HG02943 (cell line): ENCODE data around the gene TMEM181.
A peak's percentile ranks its signal among the peaks of the same experiment; 100 is the strongest.
"Not testable (repeated sequence)": the region's sequence is repeated elsewhere in the genome, so short reads cannot be mapped to it uniquely, and the experiment has no call there.

Experiments
- ATAC-seq: cut with Tn5 transposase; IDR thresholded peaks from one replicate; pipeline ENCODE4 v1.9.1; 2021; ENCODE audit warnings: mild to moderate bottlenecking, low read depth, moderate library complexity; ENCODE audit not compliant: unreplicated experiment

The TMEM181 gene

GRCh38 chr6:158651981-158652737 is 92.3 kb downstream of the TMEM181 start:
- not testable (repeated sequence) for ATAC-seq

DNA sequence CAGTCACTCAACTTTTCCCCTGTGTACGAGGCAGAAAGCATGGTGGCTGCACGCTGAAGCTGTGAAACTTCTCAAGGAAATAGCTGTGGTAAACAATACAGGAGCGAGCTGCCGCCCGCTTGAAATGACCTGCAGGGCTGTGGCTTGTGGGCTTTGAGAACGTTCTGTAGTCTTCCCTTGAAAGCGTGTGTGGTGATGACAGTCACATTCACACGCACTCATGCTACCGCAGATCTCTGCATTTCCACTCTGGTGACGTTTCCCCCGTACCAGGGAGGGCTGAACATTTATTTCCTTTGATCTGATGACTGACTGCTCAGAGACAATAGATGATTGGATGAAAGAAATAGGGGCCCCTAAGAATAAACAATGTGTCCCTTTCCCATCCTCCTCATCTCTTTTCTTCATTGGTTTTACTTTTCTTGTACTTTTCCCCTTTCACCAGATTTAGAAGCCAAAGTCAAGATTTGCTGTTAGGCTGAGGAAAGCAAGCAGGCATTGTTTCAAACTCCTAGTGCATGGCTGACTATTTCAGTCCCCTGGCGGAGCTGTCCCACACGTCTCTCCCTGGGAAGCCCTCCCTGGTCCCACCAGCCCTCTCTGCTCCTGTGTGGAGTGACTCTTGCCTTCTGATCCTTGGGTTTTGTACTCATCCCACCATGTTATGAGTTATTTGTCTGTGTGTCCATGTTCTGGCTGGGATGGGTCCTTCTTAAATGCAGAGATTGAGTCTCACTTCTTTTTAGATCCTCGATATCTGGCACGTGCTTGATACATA is 93.9 kb downstream of the TMEM181 start:
- peak; percentile 51 for ATAC-seq

DNA sequence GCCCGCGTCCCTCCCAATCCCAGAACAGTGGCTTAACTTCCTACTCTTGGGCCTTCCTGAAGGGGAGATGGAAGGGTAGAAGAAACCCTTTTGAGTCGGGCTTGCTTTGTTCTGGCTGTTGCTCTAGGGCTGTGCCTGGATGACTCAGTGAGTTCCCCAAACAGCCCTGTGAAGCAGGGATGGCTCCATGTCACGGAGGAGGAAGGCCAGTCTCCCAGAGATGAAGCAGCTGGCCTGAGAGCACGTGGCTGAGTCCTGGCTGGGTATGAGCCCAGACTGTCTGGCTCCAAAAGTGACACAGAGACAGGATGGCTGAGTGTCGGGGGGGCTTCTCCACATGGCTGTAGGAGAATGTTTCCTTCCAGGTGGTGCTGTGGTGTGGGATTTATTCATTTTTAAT is 94.6 kb downstream of the TMEM181 start:
- ATAC-seq, result no peak

GRCh38 chr6:158654960-158655489 is 95.1 kb downstream of the TMEM181 start:
- no peak for ATAC-seq

- ATAC-seq, result no peak
Observed at GRCh38 chr6:158655569-158656450, 95.9 kb downstream of the TMEM181 start.

- not testable (repeated sequence) for ATAC-seq
Observed at GRCh38 chr6:158656986-158657385, 97.1 kb downstream of the TMEM181 start.

- peak; percentile 74 for ATAC-seq
Observed at GRCh38 chr6:158660333-158660754, 100.5 kb downstream of the TMEM181 start.

DNA sequence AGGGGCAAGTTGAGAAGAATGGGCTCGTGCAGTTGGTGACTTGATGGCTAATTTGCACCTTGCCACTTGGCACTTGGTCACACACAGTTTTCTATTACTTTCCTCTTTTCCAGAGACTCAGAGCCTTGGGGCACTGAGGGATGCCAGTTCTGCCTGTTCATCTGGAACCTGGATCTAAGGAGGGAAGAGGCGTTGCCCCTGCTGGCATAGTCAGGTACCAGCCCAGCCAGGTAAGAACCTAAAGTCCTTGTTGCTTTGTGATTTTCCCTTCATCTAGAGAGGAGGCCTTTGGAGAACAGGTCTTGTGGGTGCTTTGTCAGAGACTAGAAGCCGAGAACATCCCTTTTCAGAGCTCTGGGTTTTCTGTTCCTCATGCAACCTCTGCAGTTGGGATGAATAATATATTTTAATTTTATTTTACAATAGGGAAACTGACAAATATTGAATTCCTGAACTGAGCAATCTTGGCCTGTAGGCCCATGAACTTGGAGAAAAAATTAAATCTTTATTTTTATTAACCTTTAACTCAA is 101.3 kb downstream of the TMEM181 start:
- ATAC-seq, result no peak

- ATAC-seq, result no peak
Observed at GRCh38 chr6:158662607-158662953, 102.7 kb downstream of the TMEM181 start.

- ATAC-seq, result no peak
Observed at GRCh38 chr6:158662954-158663624, 103.2 kb downstream of the TMEM181 start.

DNA sequence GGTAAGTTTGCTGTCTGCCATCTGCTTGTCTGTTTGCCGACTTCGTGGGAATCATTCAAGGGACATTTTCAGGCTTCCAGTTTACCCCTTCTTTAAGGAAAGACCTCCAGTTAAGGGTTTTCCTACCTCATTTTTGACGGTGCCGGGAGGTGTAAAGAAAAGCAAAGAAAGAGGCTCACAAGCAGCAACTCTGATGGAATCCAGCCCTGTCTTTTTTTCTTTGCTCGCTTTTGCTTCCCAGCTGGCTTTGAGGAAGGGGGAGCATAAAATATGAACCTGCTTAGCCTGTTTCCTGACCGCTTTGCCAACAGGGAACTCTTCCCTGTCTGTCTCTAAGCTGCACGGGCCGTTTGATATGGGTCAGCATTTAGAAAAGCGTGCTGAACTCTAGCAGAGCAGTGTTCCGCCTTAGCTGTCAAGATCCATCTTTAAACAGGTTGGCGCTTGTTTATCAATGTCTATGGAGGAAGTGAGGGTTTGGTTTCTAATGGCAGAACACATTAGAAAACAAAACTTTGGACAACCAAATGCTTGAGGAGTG is 103.8 kb downstream of the TMEM181 start:
- ATAC-seq, result no peak

DNA sequence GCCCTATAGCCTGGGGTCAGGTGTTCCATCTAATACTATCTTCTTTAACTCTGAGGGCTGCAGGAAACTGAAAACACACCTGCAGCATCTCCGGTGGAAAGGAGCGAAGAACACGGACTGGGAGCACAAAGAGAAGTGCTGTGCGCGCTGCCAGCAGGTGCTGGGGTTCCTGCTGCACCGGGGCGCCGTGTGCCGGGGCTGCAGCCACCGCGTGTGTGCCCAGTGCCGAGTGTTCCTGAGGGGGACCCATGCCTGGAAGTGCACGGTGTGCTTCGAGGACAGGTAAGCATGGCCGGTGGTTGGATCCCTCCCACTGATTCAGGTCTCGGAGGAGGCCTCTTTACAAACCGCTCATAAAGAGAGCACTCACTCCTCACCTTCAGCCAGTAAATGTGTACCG is 105.4 kb downstream of the TMEM181 start:
- no peak for ATAC-seq

DNA sequence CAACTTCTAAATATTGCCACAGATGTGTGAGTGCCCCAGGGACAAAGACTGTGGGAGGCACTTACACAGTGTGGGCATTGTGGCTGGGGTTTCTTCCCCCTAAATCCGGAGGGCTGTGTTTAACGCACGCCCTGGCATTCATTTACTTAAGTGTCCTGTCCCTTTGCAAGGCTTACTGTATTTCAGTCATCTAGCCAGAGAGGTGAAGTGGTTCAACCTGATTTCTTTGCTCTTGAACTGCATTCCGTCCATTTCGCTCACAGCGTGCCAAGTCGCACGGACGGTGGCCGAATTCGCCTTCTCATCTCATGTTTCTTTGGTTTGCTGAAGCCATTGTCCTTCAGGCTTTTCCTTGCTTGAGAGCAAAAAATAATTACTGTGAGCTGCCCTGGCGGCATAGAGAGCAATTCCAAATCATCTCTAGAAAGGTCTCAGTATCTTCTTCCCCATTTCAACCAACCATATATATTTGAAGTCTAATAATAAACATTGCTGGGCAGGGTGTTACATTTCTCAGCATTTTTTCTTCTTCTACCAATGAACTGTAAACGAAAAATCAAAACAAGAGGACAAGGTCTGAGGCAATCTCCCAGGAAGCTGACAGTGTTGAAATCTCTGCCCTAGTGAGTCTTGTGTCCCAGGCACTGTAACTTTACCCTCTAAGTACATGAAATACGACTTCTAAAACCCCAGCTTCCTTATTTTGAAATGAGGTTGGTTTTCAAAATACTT is 106.9 kb downstream of the TMEM181 start:
- ATAC-seq, result no peak

DNA sequence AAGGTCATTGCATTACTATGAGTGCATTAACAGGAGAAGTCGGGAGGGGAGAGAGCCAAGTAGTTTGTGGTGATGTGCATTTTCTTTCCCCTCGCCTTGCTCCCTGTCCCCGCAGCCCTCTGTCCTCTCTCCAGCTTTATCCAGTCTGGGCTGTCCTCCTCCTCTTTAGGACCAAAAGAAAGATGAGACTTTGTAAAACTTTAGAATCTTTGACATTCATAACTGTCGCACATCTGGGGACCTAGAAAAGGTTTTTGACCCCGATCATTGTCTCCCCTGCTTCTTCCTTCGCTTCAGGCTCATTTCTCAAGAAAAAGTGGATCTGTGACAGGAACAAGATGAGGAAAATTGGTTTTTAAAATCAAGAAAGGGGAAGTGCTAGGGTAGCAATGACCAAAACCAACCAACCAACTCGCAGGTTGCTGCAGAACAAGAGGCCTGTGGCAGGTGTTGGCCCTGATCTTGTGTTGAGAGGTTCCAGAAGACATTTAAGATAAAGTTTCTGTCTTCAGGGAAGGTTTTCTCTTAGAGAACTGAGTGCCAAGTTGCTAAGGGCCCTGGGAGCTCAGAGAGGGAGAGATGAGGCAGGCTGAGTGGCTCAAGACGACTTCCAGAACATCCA is 107.6 kb downstream of the TMEM181 start:
- ATAC-seq, result no peak

DNA sequence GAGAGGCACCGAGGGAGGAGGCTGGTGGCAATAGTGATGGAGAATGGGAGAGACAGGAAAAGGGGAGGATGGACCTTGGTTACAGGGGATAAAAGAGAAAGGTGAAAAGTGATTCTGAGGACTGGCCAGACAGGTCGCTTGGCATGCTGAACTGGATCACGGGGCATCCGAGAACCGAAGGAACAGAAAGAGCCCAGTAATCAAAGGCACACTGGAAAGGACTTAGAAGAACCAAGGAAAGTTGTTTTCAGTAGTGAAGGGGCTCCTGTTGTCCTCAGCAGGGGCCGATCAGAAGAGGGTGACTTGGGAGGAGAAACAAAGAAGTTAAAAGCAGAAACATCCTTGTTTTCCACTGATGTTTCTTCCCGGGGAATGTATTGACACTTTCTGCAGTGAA is 108.8 kb downstream of the TMEM181 start:
- no peak for ATAC-seq

DNA sequence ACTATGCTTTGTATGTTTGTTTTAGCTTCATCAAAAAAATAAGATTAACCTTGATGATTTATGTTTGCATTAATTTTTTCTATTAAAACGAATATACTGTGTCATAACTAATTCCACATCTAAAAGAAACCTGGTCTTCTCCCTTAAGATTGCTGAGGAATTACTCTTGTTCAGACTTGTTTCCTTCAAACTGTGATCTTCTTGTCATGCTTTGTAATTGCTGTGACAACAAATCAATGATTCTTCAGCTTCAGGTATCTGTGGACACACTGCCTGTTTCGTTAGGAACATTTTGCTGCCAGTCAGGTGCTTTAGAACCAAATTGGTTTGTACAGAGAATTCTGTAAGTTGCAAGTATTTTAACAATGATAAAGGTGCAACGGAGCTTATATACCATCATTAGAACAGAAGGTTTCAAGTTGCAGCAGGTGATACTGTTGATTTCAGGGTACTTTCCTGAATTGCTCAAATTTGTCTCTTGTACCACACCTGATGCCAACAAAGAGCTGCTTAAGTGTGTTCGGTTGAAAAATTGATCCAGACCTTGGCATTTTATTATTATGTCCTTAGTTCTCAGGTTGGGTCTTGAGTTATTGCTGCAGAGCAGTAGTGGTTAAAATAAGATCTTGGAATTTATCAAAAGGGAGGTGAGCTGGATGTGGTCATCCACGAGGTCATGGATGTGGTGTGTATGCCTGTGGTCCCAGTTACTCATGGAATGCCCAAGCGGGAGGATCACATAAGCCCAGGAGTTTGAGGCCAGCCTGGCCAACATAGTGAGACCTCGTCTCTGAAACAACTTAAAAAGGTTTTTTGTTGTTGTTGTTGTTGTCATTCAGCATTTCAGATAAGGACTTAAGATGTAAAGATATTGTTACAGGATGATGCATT is 109.5 kb downstream of the TMEM181 start:
- ATAC-seq, result no peak

- not testable (repeated sequence) for ATAC-seq
Observed at GRCh38 chr6:158672119-158672518, 112.2 kb downstream of the TMEM181 start.

DNA sequence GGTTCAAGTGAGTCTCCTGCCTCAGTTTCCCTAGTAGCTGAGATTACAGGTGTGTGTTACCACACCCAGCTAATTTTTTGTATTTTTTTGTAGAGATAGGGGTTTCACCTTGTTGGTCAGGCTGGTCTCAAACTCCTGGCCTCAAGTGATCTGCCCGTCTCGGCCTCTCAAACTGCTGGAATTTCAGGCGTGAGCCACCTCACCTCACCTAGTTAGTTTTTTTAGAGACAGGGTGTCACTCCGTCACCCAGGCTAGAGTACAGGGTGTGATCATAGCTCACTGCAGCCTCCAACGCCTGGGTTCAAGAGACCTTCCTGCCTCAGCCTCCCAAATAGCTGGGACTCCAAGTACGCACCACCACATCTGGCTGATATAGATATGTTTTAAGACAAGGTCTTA is 112.8 kb downstream of the TMEM181 start:
- ATAC-seq, result no peak
